Measurements from ENCODE around the gene NAPSA.

Gene NAPSA

GRCh38 chr19:50314724-50315708 lies 50.4 kb downstream of the NAPSA start:
- Histone ChIP-seq H3K27me3 (ENCODE audit: insufficient read depth, low read depth, severe bottlenecking) (peaks cover 39% of the 10 kb centered on the region), H3K4me3 (ENCODE audit: low read depth, low read length) (peak overlapping the region; percentile 14), H3K27ac (no peak overlapping the region), H3K9me3 (ENCODE audit: severe bottlenecking) (no peaks in the 10 kb centered on the region), H3K36me3 (no peaks in the 10 kb centered on the region; the same call in 1 of the 2 replicates)
- DNase-seq: no peak
- no peak for TF ChIP-seq CTCF (IDR thresholded peaks at IDR 0.05; ENCODE audit: low read depth, low read length)

DNA sequence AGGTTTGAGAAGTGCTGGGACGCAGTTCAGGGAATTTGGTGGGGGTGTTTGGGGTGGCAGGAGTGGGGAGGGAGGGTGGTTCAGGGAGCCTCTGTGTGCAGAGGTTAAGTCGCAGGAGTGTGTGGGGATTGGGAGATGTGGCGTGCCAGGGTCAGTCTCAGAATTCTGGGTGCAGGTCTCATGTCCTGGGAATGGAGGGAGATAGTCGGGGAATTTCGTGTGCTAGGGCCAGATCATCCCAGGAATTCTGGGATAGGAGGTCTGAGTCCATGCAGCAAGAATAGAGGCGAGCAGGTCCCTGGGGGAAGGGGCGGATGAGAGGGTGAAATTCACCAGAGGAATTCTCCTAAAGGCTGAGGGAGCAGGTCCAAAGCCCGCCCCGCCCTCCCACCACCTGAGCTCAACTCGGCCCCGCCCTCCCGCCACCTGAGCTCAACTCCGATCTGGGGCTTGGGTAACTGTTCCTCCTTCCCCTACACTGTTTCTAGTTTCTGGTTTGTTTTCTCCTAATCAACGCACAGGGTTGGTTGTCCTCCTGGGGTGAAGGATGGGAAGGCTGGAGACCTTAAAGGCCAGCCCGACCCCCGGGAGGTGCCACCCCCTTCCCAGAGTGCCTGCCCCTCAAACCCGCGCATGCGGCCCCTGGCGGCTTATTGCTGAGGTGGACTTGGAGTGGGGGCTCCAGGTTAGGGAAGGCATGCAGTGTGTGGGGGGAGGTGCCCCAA lies 51.5 kb downstream of the NAPSA start:
- Histone ChIP-seq H3K27me3 (ENCODE audit: insufficient read depth, low read depth, severe bottlenecking) (peaks cover 50% of the 10 kb centered on the region), H3K4me3 (ENCODE audit: low read depth, low read length) (no peak overlapping the region), H3K27ac (no peak overlapping the region), H3K9me3 (ENCODE audit: severe bottlenecking) (no peaks in the 10 kb centered on the region), H3K36me3 (no peaks in the 10 kb centered on the region; the same call in 1 of the 2 replicates)
- DNase-seq: no peak
- TF ChIP-seq CTCF (IDR thresholded peaks at IDR 0.05; ENCODE audit: low read depth, low read length): no peak

DNA sequence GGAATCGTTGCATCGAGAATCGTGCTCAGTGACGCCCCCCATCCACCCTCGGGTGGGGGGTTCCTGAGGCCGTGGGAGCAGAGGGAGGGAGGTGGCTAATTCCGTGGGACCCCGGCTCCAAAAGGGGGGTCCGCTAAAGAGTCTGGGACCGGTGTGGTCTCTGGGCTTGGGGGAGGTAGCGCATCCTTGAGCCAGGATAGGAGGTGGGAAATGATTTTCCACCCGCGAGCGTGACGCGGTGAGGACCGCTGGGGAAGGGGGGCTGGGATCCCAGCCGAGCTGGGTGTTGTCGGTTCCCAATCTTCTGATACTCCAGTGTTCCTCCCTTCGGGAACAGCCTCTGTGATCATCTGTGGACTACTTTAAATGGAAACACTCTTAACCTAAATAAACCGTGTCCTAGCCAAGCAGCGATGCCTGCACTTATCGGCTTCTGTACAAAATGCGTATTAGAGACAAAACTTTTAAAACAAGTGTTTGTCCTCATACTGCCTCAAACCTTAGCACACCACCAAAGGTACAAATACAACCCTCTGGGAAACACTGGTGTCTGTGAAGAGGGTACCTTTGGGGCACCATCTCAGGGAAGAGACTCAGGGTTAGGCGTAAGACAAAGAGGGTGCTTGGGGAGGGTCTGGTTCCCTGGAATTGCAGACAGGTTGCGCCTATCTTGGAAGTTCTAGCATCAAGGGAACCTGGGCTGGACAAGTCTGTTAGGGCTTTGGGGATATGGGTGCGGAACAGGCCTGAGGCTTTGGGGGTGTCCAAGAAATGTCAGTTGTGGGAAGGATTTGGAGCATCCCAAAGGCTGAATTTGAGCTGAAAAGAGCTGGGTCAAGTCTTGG lies 52.2 kb downstream of the NAPSA start:
- Histone ChIP-seq H3K4me3 (ENCODE audit: low read depth, low read length) (no peak overlapping the region), H3K9me3 (ENCODE audit: severe bottlenecking) (peaks cover 7% of the 10 kb centered on the region), H3K27me3 (ENCODE audit: insufficient read depth, low read depth, severe bottlenecking) (peaks cover 56% of the 10 kb centered on the region), H3K27ac (no peak overlapping the region), H3K36me3 (no peaks in the 10 kb centered on the region)
- DNase-seq: no peak
- no peak for TF ChIP-seq CTCF (IDR thresholded peaks at IDR 0.05; ENCODE audit: low read depth, low read length)

- DNase-seq: peak; percentile 62
- H3K27ac ChIP-seq: no peak overlapping the region
- H3K9me3 ChIP-seq (ENCODE audit: severe bottlenecking): peaks cover 18% of the 10 kb centered on the region
- no peaks in the 10 kb centered on the region for H3K36me3 ChIP-seq
- no peak for TF ChIP-seq CTCF (IDR thresholded peaks at IDR 0.05; ENCODE audit: low read depth, low read length)
- H3K27me3 ChIP-seq (ENCODE audit: insufficient read depth, low read depth, severe bottlenecking): peaks cover 66% of the 10 kb centered on the region
- H3K4me3 ChIP-seq (ENCODE audit: low read depth, low read length): peak overlapping the region; percentile 34
Measured at GRCh38 chr19:50311723-50312635, 53.5 kb downstream of the NAPSA start.
